Choroid plexus epithelial cell (primary cell): Measurements from ENCODE around the gene NHLRC2.
A peak's percentile ranks its signal among the peaks of the same experiment; 100 is the strongest.

Experiments
- DNase-seq: peaks from one replicate; pipeline ENCODE4 v3.0.0-alpha.2; 2010; ENCODE audit warnings: low read depth
- H3K4me3 ChIP-seq: 2 replicates; pipeline ENCODE4 v1.5.1; 2011; ENCODE audit warnings: low read depth, mild to moderate bottlenecking, control low read depth, low read length, moderate library complexity
- CTCF ChIP-seq: conservative IDR thresholded peaks from 2 replicates; pipeline ENCODE4 v1.5.1; 2011; ENCODE audit warnings: low read depth, mild to moderate bottlenecking, control low read depth, inconsistent platforms, low read length, moderate library complexity

The NHLRC2 gene

DNA sequence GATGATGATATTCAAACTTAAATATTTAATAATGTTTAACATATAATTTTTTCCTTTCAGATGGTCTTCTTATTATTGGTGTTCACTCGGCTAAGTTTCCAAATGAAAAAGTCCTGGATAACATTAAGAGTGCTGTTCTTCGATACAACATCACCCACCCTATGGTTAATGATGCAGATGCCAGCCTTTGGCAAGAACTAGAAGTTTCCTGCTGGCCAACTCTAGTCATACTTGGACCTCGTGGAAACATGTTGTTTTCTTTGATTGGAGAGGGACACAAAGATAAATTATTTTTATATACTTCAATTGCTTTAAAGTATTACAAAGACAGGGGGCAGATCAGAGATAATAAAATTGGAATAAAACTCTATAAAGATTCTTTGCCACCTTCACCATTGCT lies 22.0 kb downstream of the NHLRC2 start:
- H3K4me3 ChIP-seq = no peak overlapping the region
- DNase-seq = no peak
- TF ChIP-seq CTCF = no peak

GRCh38 chr10:113879691-113880090 lies 25.2 kb downstream of the NHLRC2 start:
- TF ChIP-seq CTCF = no peak
- no peak overlapping the region for H3K4me3 ChIP-seq
- DNase-seq = no peak

DNA sequence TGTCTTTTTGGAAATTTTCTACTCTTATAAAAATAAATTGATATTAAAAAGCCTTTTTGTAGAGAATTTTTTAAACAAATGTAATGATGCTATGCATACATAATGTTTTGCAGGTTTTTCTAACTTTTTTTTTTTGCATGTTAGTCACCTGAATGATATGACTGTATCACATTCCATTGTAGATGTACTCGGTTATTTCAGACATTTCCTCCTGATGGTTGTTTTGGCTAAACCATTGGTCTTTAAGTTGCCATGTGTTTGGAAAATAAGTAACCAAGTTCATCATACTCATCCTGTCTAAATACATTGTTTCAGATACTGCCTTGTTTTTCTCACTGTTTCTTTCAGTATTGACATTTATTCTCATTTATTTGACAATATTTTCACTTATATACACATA lies 25.8 kb downstream of the NHLRC2 start:
- no peak for TF ChIP-seq CTCF
- H3K4me3 ChIP-seq = no peak overlapping the region
- DNase-seq = peak; percentile 68

DNA sequence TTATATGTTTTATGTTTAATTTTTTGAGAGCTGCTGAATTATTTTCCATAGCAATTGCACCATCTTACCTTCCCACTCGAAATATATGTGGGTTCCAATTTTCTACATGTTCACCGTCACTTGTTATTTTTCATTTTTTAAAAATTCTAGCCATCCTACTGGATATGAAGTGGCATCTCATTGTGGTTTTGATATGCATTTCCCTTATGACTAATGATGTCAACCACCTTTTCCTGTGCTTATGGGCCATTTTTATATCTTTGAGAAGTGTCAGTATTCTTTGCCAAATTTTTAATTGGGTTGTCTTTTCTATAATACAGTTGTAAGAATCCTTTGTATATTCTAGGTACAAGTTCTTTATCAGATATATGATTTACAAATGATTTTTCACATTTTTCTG lies 27.8 kb downstream of the NHLRC2 start:
- H3K4me3 ChIP-seq = no peak overlapping the region
- TF ChIP-seq CTCF = no peak
- no peak for DNase-seq

- no peak for TF ChIP-seq CTCF
- DNase-seq = no peak
- no peak overlapping the region for H3K4me3 ChIP-seq
These were observed 35.5 kb downstream of the NHLRC2 start for GRCh38 chr10:113889911-113890310.

DNA sequence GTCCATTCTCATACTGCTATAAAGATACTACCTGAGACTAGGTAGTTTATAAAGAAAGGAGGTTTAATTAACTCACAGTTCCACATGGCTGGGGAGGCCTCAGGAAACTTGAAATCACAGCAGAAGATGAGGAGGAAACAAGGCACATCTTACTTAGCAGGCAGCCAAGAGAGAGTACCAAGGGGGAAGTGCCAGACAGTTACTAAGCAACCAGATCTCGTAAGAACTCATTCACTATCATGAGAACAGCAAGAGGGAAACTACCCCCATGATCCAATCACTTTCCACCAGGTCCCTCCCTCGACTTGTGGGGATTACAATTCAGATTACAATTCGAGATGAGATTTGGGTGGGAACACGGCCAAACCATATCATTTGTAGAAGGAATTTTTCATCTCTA lies 36.3 kb downstream of the NHLRC2 start:
- no peak overlapping the region for H3K4me3 ChIP-seq
- no peak for DNase-seq
- TF ChIP-seq CTCF = no peak

- no peak for DNase-seq
- no peak overlapping the region for H3K4me3 ChIP-seq
- TF ChIP-seq CTCF = peak; percentile 24
These were observed 37.0 kb downstream of the NHLRC2 start for GRCh38 chr10:113891476-113891875.
